Measurements from ENCODE around the gene IL3RA.
"Not testable (repeated sequence)": the region's sequence is repeated elsewhere in the genome, so short reads cannot be mapped to it uniquely, and the experiment has no call there.

IL3RA gene

GRCh38 chrX:1332433-1332832 lies 4.2 kb upstream of the IL3RA start:
- DNase-seq: not testable (repeated sequence)

GRCh38 chrX:1334854-1335253 lies 1.7 kb upstream of the IL3RA start:
- DNase-seq: no peak

DNA sequence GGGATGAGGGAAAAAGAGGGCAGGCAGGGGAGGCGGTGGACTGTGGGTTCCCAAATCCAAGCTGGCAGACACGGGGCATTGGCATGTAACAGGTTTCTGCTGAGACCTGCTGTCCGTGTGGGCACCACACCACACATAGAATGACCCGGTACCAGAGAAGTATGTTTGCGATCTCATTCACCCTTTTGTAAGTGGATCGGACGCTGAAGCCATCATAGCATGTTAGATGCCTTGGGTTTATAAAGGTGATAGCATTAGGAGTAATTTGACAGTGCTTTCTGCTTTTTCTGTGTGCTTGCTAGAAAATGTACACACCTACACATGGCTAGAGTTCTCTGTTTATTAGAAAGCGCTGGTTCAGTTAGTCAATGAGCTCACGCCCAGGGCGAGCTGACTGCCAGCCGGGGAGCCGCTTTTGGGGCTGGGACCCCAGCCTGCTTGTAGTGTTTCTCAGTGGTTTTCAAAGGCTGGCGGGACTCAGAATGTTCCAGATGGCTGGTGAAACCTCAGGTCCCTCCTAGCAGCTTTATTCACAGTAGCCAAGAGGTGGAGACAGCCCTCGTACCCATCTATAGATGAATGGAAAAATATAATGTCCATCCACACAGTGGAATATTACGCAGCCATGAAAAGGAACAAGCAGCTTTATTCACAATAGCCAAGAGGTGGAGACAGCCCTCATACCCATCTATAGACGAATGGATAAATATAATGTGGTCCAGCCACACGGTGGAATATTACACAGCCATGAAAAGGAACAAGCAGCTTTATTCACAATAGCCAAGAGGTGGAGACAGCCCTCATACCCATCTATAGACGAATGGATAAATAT lies 579 bp downstream of the IL3RA start:
- no peak for DNase-seq

DNA sequence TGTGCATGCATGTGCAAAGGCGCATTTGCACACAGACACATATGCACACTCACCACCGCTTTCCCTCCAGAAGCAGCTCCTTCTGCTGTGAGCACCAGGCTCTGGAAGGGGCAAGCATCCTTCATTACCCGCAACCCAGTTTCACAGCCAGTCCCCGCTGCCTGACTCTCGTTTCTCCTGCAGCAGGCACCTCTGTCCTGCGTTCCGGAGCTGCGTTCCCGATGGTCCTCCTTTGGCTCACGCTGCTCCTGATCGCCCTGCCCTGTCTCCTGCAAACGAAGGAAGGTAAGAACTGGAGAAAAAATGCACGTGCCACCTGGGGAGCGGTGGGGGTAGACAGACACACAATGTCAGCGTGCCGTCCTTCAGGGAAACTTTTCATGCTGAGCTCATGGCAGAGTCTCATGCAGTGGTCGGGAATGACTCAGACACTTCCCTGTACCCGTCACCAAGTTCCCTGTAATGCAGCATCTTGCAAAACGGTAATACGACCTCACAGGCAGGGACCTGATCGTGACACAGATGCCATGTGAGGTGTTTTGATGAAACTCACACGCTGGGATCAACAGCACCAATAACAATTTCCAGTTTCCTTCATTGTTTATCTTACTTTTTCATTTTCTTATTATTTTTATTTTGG lies 5.1 kb downstream of the IL3RA start:
- no peak for DNase-seq

- DNase-seq: not testable (repeated sequence)
Observed at GRCh38 chrX:1349606-1350005, 13.0 kb downstream of the IL3RA start.

DNA sequence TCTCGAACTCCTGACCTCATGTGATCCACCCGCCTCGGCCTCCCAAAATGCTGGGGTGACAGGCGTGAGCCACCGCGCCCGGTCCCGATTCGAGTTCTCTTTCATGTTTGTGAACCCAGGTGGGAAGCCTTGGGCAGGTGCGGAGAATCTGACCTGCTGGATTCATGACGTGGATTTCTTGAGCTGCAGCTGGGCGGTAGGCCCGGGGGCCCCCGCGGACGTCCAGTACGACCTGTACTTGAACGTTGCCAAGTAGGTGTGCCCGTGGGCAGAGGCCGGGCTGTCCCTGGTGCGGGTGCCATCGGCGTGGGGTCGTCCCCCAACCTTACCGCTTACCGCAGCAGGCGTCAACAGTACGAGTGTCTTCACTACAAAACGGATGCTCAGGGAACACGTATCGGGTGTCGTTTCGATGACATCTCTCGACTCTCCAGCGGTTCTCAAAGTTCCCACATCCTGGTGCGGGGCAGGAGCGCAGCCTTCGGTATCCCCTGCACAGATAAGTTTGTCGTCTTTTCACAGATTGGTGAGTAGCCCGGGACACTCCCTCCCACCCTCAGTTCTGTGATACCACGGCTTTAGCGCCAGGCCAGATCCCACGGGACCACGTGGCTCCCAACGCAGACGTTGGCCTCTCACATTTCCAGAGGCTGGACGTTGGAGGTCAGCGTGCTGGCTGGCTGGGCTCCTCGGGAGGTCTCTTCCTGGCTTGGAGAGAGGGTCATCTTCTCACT lies 15.6 kb downstream of the IL3RA start:
- no peak for DNase-seq

- DNase-seq: no peak
Observed at GRCh38 chrX:1354036-1355019, 17.7 kb downstream of the IL3RA start.

- no peak for DNase-seq
Observed at GRCh38 chrX:1355131-1356046, 18.8 kb downstream of the IL3RA start.

DNA sequence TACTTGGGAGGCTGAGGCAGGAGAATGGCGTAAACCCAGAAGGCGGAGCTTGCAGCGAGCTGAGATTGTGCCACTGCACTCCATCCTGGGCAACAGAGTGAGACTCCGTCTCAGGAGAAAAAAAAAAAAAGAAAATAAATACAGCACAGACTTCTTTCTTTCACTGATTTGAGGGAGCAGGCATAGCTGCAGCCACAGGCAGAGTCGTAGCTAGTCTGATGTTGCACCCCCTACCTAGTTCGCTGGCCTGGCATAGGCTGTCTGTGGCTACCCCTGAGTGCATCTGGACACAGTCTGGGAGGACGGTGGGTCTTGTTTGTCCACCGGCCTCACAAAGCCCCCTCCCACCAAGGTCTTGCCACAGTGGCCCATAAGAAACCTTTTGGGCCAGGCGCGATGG lies 21.4 kb downstream of the IL3RA start:
- no peak for DNase-seq

GRCh38 chrX:1358793-1359476 lies 22.4 kb downstream of the IL3RA start:
- no peak for DNase-seq

DNA sequence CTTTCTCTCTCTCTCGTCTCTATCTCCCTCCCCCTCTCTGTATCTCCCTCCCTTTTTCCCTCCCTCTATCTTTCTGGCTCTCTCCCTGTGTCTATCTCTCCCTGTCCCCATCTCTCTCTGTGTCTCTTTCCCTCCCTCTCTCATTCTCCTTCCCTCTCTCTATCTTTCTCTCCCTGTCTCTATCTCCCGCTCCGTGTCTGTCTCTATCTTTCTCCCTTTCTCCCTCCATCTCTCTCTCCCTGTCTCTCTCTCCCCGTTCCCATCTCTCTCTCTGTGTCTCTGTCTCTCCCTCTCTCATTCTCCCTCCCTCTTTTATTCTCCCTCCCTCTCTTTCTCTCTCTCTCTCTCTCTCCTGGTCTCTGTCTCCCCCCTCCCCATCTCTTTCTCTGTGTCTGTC lies 22.9 kb downstream of the IL3RA start:
- DNase-seq: no peak

DNA sequence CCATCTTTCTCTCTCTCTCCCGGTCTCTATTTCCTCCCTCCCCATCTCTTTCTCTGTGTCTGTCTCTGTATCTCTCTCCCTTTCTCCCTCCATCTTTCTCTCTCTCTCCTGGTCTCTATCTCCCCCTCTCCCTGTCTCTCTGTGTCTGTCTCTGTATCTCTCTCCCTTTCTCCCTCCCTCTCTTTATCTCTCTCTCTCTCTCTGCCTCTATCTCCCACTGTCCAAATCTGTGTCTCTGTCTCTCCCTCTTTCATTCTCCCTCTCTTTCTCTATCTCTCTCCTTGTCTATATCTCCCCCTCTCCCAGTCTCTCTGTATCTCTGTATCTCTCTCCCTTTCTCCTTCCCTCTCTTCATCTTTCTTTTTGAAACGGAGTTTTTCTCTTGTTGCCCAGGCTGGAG lies 23.6 kb downstream of the IL3RA start:
- no peak for DNase-seq

GRCh38 chrX:1361275-1361674 lies 24.7 kb downstream of the IL3RA start:
- DNase-seq: no peak

GRCh38 chrX:1361910-1362309 lies 25.3 kb downstream of the IL3RA start:
- DNase-seq: no peak

GRCh38 chrX:1366363-1366762 lies 29.8 kb downstream of the IL3RA start:
- not testable (repeated sequence) for DNase-seq

DNA sequence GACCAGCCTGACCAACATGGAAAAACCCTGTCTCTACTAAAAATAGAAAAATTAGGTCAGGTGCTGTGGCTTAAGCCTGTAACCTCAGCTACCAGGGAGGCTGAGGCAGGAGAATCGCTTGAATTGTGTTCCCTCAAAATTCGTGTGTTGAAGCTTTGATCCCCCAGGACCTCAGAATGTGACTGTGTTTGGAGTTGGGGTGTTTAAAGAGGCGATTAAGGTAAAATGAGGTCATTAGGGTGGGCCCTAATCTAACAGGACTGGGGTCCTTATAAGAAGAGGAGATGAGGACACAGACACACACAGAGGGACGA lies 31.8 kb downstream of the IL3RA start:
- DNase-seq: no peak

- no peak for DNase-seq
Observed at GRCh38 chrX:1378306-1378759, 41.7 kb downstream of the IL3RA start.

DNA sequence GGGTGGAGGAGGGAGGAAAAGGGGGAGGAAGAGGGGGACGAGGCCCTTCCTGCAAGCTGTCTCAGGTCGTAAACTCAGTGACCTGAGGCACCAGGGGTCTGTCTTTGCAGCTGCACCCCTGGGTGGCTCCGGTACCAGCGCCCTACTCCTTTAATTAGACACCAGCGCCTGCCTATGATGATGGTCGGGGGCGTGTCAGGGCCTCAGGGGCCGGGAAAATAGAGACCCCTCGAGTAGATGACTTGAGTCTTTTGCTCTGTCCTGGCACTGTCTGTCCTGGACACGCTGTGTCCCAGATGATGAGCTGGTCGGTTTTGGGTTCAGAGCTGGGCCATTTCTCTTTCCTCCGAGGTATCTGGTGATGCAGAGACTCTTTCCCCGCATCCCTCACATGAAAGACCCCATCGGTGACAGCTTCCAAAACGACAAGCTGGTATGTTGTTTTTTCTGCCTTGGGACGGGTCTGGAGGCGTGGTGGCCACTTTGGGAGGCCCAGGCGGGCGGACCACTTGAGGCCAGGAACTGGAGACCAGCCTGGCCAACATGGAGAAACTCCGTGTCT lies 44.2 kb downstream of the IL3RA start:
- DNase-seq: no peak

DNA sequence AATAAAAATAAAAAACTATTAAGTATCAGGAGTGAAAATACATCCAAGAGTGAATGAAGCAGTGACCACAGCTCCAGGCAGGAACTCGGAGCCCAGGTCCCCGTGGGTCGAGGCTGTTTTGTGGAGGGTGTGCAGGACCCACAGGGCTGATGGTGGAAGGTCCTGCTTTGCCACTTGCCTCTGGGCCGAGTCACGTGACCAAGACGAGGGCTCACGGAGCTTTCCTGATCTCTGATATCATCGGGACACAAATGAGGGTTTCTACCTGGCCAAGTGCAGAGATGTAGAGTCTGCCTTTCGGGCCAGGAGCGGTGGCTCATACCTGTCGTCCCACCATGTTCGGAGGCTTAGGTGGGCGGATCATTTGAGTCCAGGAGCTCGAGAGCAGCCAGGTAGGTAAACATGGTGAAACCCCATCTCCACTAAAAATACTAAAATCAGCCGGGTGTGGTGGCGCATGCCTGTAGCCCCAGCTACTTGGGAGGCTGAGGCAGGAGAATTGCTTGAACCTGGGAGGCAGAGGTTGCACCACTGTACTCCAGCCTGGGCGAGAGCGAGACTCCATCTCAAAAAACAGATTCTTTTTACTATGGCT lies 48.2 kb downstream of the IL3RA start:
- no peak for DNase-seq
